ENCODE results near the gene MARCOL.
"Not testable (repeated sequence)": the region's sequence is repeated elsewhere in the genome, so short reads cannot be mapped to it uniquely, and the experiment has no call there.

The MARCOL gene

GRCh38 chr5:148267962-148268361, 29.6 kb downstream of the MARCOL start:
- DNase-seq (ENCODE audit: low read depth), result no peak

- DNase-seq (ENCODE audit: low read depth), result no peak
These were observed 30.2 kb downstream of the MARCOL start, which contains the start of gene SPINK13 for GRCh38 chr5:148268566-148268965. TSS of gene SPINK13 (plus strand) at chr5:148268794. CDS start at chr5:148270073, 1,279 bp downstream.

- DNase-seq (ENCODE audit: low read depth), result not testable (repeated sequence)
These were observed 36.8 kb downstream of the MARCOL start for GRCh38 chr5:148275129-148275528.

- not testable (repeated sequence) for DNase-seq (ENCODE audit: low read depth)
These were observed 42.6 kb downstream of the MARCOL start for GRCh38 chr5:148280893-148281292.

- not testable (repeated sequence) for DNase-seq (ENCODE audit: low read depth)
These were observed 43.0 kb downstream of the MARCOL start for GRCh38 chr5:148281336-148281735.

GRCh38 chr5:148290271-148291195, 52.2 kb downstream of the MARCOL start:
- no peak for DNase-seq (ENCODE audit: low read depth)

Measured in activated T-helper 1 cell treated with Interleukin-2 at 50 U/mL for 16 hours (primary cell).